ENCODE data around the gene TFCP2L1. TPM values are rescaled to one million over a fixed set of nuclear protein-coding genes. Genes with fewer than 3 reads are reported as not detected.

Gene TFCP2L1
- polyA plus RNA-seq, 1 experiment, result 0.01 TPM

GRCh38 chr2:121266543-121267106 lies 18.4 kb downstream of the TFCP2L1 start:
- ChIA-PET POLR2A (no interaction called here), CTCF (interaction anchor here (0.7 kb wide), 2 partner anchors 16 to 34 kb away, joined by 4 read pairs; no protein-coding TSS in a partner anchor)

DNA sequence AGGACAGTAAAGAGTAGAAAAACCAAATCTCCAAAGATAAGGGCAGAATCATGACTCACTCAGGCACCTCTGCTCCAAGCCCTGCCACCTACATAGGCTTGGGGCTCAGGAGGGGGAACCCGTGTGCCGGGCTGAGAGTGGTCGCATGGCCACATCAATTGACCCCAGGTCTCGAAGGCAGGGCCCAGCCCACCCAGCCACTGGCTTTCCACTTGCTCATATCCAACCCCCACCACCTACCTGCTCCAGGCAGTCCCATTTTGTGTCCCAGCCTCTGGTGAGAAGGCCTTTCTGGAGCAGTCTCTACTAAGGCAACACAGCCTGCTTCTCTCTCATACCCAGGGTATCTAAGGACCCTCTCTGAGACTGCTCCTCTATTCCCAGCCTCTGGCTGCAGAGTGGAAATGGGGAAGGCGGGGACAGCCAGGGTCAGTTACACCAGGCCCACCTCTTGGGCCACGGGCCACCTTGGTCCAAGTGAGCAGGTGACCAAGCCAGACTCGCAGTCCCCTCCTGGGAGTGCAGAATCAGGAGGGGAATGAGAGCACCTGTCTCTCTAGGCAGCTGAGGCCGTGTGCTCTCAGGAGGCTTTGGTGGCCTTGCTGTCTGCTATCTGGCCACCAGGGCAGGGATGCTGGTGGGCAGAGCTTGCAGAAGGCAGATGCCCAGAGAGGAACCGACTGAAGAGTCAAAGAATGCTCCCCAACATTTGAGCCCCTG lies 20.8 kb downstream of the TFCP2L1 start:
- CTCF ChIA-PET, result interaction anchor here (0.9 kb wide), 1 partner anchor 19 kb away, joined by 3 read pairs; no protein-coding TSS in a partner anchor
- Histone ChIP-seq H3K36me3 (ENCODE audit: control insufficient read depth, insufficient read depth, low read length) (no peaks in the 10 kb centered on the region), H3K27me3 (ENCODE audit: control insufficient read depth, insufficient read depth, low read length) (no peaks in the 10 kb centered on the region), H3K4me3 (ENCODE audit: low read depth, low read length) (no peak overlapping the region)
- no peak for DNase-seq (ENCODE audit: low read depth)
- POLR2A ChIA-PET, result no interaction called here
- TF ChIP-seq, protein P1, sequence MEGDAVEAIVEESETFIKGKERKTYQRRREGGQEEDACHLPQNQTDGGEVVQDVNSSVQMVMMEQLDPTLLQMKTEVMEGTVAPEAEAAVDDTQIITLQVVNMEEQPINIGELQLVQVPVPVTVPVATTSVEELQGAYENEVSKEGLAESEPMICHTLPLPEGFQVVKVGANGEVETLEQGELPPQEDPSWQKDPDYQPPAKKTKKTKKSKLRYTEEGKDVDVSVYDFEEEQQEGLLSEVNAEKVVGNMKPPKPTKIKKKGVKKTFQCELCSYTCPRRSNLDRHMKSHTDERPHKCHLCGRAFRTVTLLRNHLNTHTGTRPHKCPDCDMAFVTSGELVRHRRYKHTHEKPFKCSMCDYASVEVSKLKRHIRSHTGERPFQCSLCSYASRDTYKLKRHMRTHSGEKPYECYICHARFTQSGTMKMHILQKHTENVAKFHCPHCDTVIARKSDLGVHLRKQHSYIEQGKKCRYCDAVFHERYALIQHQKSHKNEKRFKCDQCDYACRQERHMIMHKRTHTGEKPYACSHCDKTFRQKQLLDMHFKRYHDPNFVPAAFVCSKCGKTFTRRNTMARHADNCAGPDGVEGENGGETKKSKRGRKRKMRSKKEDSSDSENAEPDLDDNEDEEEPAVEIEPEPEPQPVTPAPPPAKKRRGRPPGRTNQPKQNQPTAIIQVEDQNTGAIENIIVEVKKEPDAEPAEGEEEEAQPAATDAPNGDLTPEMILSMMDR (IDR thresholded peaks at IDR 0.05; ENCODE audit: insufficient read depth, low read depth, low read length), result no peak

More at GRCh38 chr2:121266543-121267106, 18.4 kb downstream of the TFCP2L1 start:
- H3K4me3 ChIP-seq (ENCODE audit: low read depth, low read length), result no peak overlapping the region
- no peak for DNase-seq (ENCODE audit: low read depth)
- no peaks in the 10 kb centered on the region for H3K36me3 ChIP-seq (ENCODE audit: control insufficient read depth, insufficient read depth, low read length)
- TF ChIP-seq, protein P1 (IDR thresholded peaks at IDR 0.05; ENCODE audit: insufficient read depth, low read depth, low read length), result no peak
- H3K27me3 ChIP-seq (ENCODE audit: control insufficient read depth, insufficient read depth, low read length), result peaks cover under 1% of the 10 kb centered on the region; the same call in 1 of the 2 replicates

DNA sequence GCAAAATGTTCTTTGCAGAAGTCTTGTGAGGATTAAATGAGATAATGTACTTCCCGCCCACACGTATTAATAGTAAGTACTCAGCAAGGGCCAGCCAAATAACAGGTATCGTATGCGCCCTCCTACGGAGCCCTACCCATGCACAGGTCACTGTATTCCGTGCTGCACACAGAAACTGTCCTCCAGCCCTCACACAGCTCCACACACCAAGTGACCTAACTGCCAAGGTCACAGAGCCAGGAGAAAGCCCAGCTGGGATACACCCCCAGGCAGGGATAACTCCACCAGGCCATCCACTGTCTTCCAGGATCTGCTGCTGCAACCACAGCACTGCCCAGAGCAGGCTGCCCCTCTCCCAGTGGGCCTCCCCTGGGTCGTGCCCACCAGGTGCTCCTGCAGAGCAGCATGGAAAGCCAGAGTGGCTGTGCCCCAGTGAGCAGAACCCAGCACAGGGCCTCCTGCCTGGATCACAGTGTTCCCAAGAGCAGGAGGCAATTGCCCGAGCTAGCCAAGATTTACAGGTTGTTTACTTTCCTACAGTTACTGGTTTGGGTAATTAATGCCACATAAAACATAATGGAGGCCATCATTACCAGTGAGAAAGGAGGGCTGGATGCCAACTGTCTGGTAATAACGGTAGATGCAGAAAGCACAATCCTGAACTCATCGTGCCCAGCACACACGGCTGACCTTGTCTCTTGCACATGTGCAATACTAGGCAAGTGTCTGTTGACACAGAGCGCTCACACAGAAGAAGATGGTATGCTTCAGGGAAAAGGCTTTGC lies 24.4 kb downstream of the TFCP2L1 start:
- POLR2A ChIA-PET, result no interaction called here
- no peak for DNase-seq (ENCODE audit: low read depth)
- CTCF ChIA-PET, result no interaction called here
- Histone ChIP-seq H3K27me3 (ENCODE audit: control insufficient read depth, insufficient read depth, low read length) (no peaks in the 10 kb centered on the region; the same call in 1 of the 2 replicates), H3K4me3 (ENCODE audit: low read depth, low read length) (no peak overlapping the region), H3K36me3 (ENCODE audit: control insufficient read depth, insufficient read depth, low read length) (no peaks in the 10 kb centered on the region)
- TF ChIP-seq, protein P1 (IDR thresholded peaks at IDR 0.05; ENCODE audit: insufficient read depth, low read depth, low read length), result no peak

- ChIA-PET CTCF (no interaction called here), POLR2A (no interaction called here)
- H3K4me3 ChIP-seq (ENCODE audit: low read depth, low read length), result no peak overlapping the region
- no peaks in the 10 kb centered on the region for H3K36me3 ChIP-seq (ENCODE audit: control insufficient read depth, insufficient read depth, low read length)
- H3K27me3 ChIP-seq (ENCODE audit: control insufficient read depth, insufficient read depth, low read length), result no peaks in the 10 kb centered on the region; the same call in 1 of the 2 replicates
- TF ChIP-seq, protein P1 (IDR thresholded peaks at IDR 0.05; ENCODE audit: insufficient read depth, low read depth, low read length), result no peak
- no peak for DNase-seq (ENCODE audit: low read depth)
Measured at GRCh38 chr2:121258051-121258450, 27.0 kb downstream of the TFCP2L1 start.

DNA sequence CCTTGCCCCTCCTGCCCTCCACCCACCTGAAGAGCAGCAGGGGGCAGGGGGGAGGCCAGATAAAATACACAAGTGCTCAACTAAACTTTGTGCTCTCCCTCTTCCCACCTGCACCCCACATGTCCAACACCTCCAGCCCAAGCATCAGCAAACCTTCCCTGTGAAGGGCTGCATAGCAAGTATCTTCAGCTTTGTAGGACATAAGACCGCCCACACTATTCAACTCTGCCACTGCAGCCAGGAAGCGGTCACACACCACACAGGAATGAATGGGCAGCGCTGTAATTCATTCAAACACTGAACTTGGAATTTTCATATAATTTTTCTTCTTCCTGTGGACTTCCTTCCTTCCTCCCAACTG lies 27.5 kb downstream of the TFCP2L1 start:
- CTCF ChIA-PET, result no interaction called here
- no peaks in the 10 kb centered on the region for H3K36me3 ChIP-seq (ENCODE audit: control insufficient read depth, insufficient read depth, low read length)
- H3K4me3 ChIP-seq (ENCODE audit: low read depth, low read length), result no peak overlapping the region
- no peak for DNase-seq (ENCODE audit: low read depth)
- POLR2A ChIA-PET, result no interaction called here
- TF ChIP-seq, protein P1 (IDR thresholded peaks at IDR 0.05; ENCODE audit: insufficient read depth, low read depth, low read length), result no peak
- no peaks in the 10 kb centered on the region; the same call in 1 of the 2 replicates for H3K27me3 ChIP-seq (ENCODE audit: control insufficient read depth, insufficient read depth, low read length)

Measured in BJ (cell line).